Mammary epithelial cell (primary cell): ENCODE measurements around the gene AKT1.

ENCODE experiments used
- CTCF ChIP-seq, 2 donors: IDR thresholded peaks in 1 of 2; conservative IDR thresholded peaks in 1 of 2; 2 replicates each; pipeline ENCODE4 v1.5.1; 2011 to 2012; ENCODE audit warnings: inconsistent platforms in 2 of 2, low read length in 2 of 2, mild to moderate bottlenecking in 2 of 2, control low read depth in 1 of 2, low read depth in 1 of 2; ENCODE audit not compliant: insufficient read depth in 1 of 2; ENCODE audit errors: extremely low read depth in 1 of 2
- EZH2 ChIP-seq: IDR thresholded peaks from 2 replicates; pipeline ENCODE4 v1.6.1; 2012; ENCODE audit warnings: low read length, inconsistent platforms, borderline replicate concordance

DNA sequence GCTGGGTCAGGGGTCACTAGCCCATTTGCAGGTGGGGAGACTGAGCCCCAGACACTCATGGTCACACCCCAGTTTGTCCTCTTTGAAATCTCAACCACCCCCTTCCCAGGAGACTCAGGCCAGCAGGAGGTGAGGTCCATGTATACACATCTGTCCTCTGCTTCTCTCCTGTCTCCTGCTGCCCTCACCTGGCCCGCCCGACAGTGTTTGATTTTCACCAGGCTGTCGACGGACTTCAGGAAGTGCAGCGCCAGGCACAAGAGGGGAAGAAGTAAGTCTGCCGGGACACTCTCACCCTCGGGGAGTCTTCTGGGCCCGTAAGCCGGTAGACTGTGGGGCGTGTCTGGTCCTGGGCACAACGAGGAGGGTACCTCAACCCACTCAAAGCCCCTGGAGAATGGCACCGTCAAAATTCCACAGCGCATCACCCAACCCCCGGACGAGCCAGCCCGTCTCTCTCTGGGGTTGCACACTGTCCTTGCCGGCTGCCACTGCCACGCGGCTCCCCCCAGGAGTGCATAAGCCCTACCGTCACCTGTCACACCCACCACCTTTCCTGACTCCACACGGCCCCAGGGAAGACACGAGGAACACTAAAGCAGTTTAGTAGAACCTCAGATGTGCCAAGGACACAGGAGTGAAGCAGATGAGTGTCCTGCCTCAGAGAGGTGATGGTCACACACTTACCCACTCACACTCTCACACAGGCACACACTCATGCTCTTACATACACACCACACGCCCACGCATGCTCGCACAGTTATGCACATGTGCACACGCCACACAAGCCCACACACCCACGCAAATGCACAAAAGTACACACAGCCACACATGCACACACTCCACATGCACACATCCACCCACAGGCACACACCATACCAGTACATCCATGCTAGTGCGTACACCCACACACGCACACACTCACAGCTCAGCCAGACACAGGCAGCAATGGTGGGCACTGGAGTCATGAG, 55.7 kb downstream of the AKT1 start:
- TF ChIP-seq CTCF (conservative IDR thresholded peaks at IDR 0.05 in 1 of 2, IDR thresholded peaks at IDR 0.05 in 1 of 2; ENCODE audit: extremely low read depth in 1 of 2, insufficient read depth in 1 of 2, low read depth in 1 of 2, low read length in 2 of 2) (no peak), EZH2 (no peak)
